ENCODE measurements around the gene CITED1.

CITED1 gene

DNA sequence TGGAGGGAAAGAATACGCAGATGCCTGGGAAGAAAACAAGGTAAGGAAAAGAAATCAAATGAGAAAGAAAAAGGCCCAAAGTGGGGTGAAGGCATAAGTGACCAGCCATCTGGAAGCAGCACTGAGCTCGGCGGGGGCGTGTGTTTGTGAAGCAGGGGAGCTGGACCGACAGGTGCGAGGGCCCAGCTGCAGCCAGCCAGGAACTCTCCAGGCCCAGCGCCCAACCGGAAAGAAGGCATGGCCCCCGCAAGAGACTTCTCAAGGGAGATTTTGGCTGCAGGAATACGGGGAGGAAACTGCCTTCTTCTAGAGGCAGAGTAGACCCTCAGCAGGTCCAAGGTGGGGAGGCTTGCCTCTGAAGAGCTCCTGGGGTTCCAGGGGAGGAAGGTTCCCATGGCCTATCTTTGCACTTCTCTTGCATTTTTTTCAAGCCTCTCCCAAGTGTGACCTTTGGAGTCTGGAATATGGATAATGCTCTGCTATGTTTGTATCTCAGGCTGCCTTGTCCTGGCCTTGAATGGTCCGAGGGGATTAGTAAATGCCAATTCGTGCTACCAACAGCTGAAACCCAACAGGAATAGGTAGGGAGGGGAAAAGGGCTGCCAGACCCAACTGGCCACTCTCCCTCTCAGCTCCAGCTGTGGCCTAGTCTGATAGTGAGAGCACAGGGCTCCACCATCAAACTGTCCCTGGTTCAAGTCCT is 10.8 kb upstream of the CITED1 start:
- no peak for DNase-seq (ENCODE audit: low read depth)
- no peak overlapping the region for H3K4me3 ChIP-seq (ENCODE audit: low read depth, low read length)
- TF ChIP-seq, protein P1, sequence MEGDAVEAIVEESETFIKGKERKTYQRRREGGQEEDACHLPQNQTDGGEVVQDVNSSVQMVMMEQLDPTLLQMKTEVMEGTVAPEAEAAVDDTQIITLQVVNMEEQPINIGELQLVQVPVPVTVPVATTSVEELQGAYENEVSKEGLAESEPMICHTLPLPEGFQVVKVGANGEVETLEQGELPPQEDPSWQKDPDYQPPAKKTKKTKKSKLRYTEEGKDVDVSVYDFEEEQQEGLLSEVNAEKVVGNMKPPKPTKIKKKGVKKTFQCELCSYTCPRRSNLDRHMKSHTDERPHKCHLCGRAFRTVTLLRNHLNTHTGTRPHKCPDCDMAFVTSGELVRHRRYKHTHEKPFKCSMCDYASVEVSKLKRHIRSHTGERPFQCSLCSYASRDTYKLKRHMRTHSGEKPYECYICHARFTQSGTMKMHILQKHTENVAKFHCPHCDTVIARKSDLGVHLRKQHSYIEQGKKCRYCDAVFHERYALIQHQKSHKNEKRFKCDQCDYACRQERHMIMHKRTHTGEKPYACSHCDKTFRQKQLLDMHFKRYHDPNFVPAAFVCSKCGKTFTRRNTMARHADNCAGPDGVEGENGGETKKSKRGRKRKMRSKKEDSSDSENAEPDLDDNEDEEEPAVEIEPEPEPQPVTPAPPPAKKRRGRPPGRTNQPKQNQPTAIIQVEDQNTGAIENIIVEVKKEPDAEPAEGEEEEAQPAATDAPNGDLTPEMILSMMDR (IDR thresholded peaks at IDR 0.05; ENCODE audit: low read depth, low read length, missing control alignments) = no peak

DNA sequence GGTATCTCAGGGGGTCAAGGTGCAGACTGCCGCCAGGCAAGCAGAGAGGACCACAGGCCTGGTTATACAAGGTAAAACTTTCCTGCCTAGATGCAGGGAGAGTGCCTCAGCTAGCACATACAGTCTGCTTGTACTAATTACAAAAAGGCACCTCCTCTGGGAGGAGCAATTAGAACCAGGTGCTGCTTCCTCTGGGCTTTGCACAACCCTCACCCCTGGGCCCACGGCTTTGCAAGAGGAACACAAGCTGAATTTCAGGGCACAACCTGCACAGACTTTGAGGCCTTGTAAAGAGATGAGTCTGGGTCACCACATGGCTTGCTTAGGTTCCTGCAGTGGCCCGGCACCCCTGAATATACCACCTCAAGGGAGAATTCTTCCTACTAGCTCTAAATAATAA is 9.2 kb upstream of the CITED1 start:
- DNase-seq (ENCODE audit: low read depth) = no peak
- TF ChIP-seq, protein P1 (IDR thresholded peaks at IDR 0.05; ENCODE audit: low read depth, low read length, missing control alignments) = no peak

DNA sequence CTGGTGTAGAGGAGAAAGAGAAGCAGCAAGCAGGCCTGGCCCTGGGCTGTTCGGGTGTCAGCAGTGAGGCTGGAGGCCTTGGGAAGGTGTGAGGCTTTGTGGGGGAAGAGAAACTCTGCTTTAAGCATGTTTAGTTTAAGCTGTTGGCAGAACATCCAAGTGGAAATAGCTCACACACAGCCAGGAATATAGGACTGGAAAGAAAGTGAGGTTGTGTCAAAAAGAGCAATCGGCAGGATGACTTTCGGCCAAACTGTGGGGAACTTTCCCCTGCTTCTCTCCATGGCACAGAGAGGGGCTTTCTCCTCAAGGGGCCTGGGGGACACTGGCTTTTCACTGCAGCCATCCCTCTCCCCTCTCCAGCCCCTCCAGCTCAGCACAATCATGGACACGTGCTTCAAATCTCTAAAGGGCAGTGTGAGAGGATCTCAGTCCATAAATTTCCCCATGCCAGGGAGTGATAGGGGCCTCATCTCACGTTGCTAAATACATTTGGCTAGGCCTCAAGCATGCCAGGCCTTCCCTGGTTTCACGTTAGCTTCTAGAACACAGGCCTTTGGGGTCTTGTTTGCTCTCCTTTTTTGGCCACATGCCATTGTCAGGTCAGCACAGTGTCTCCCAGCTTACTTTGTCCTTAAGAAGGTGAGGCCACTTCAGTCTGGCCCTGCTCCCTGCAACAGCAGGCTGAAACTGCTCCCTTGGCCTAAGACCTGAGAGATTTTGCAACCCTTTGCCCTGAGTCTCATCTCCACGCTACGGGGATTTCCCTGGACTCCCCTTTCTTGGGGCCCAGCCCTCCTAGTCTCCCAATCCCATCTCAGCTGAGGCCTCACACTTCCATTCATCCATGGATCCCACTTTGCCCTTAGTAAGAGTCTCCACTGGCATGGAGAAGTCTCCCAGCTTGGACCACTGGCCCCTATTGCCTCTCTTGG is 8.3 kb upstream of the CITED1 start:
- H3K4me3 ChIP-seq (ENCODE audit: low read depth, low read length) = no peak overlapping the region
- TF ChIP-seq, protein P1 (IDR thresholded peaks at IDR 0.05; ENCODE audit: low read depth, low read length, missing control alignments) = no peak
- DNase-seq (ENCODE audit: low read depth) = no peak

More for the DNA sequence above, 9.2 kb upstream of the CITED1 start:
- no peak overlapping the region for H3K4me3 ChIP-seq (ENCODE audit: low read depth, low read length)

DNA sequence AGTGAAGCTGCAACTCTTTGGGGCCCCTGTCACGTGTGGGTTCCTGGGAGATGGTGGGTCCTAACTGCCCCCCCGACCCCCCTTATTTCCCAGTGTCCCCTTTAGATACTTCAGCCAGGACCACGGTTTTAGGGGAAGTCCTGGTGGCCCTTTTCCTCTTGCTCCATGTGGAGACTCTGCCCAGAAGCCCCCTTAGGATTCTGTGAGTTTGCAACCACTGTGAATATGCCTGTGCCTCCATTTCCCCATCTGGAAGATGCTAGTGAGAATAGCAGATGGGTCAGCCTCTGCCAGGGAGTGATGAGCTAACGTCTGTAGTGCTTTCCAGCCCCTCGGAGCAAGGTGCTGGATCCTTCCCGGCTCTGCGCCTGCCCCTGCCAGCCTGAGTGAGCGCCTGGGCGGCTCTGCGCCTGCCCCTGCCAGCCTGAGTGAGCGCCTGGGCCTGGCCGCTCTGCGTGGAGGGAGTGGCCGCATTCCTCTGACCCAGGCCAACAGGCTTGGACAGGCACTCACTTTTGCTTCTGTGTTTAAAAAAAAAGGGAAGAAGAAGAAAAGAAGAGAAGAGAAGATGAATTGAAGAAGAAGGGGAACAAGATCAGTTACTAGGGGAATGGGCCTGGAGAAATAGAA is 6.7 kb upstream of the CITED1 start:
- H3K4me3 ChIP-seq (ENCODE audit: low read depth, low read length) = no peak overlapping the region
- TF ChIP-seq, protein P1 (IDR thresholded peaks at IDR 0.05; ENCODE audit: low read depth, low read length, missing control alignments) = no peak
- no peak for DNase-seq (ENCODE audit: low read depth)

DNA sequence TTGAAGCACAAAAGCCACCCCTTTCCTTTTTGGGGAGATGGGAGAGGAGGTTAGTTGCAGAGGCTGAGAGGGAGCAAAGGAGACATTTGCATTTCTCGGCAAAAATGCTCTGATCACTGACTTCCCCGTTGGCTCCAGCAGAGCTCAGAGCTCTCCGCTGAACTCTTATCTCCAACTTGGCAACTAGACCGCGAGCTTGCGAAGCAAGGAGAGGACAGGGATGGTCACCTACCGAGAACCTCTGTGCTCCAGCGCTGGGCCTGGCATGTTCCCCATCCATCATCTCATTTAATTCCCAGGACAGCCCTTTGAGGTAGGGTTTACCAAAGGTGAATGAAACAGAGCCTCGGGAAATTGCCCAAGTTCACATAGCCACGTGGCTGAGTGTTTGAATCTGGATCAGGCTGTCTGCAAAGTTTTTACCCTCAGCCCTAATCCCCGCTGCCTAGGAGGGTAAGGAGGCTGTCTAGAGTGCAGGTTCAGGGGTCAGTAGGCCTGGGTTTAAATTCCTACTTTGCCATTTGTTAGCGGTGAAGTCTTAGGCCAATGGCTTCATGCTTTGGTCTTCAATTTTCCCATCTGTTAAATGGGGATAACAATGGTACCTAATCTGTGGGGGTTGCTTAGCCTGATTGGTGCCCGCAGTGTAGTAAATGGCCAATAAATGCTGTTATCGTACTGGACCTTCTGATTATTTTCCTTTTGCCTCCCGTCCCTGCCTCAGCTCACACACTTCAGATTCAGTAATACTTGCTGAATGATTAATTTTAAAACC is 3.8 kb upstream of the CITED1 start:
- TF ChIP-seq, protein P1 (IDR thresholded peaks at IDR 0.05; ENCODE audit: low read depth, low read length, missing control alignments) = no peak
- H3K4me3 ChIP-seq (ENCODE audit: low read depth, low read length) = no peak overlapping the region
- DNase-seq (ENCODE audit: low read depth) = no peak

DNA sequence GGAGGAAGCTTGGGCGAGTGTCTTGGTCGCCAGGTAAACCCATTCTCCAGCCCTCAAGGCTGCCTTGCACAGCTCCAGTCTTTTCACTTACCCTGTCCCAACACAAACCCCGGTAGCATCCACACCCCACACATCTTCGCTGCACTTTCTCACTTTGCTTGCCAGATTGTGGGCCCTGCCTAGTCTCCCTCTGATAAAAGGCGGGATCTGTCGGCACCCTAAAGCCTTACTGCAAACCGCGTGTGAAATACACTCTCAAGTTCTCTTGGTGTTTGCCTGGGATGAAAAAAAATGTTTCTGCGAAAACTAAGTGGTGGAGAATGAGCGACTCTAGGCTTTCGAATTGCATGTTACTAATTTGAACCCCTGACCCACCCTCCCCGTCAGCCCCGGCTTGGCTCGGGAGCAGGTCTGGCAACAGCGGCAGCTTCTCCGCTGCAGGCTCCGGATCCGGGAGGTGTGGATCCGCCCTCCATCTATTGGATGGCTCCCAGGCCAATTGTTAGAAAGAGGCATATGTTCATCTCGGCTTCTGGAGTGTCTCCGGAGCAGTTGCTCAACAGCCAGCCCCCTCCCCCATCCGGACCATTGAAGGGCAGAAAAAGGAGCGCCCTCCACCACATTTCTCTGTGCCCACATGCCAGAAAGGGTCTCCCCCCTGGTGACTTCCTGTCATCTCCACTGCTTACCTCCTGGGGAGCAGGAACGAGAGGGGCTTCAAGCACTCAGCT is 3.0 kb upstream of the CITED1 start:
- no peak for DNase-seq (ENCODE audit: low read depth)
- TF ChIP-seq, protein P1 (IDR thresholded peaks at IDR 0.05; ENCODE audit: low read depth, low read length, missing control alignments) = no peak

More for the DNA sequence above, 3.0 kb upstream of the CITED1 start:
- no peak overlapping the region for H3K4me3 ChIP-seq (ENCODE audit: low read depth, low read length)
